NCI-H2081 treated with DMSO at 0.1 percent for 48 hours (cell line): ENCODE results near the gene MYL5.
"Not testable (repeated sequence)": the region's sequence is repeated elsewhere in the genome, so short reads cannot be mapped to it uniquely, and the experiment has no call there.

Experiments used
- DNase-seq: peaks from one replicate; lab custom pipeline; 2025; lab: John Stamatoyannopoulos, UW

MYL5 gene

GRCh38 chr4:669806-670559, 4.4 kb upstream of the MYL5 start:
- DNase-seq = not testable (repeated sequence)

DNA sequence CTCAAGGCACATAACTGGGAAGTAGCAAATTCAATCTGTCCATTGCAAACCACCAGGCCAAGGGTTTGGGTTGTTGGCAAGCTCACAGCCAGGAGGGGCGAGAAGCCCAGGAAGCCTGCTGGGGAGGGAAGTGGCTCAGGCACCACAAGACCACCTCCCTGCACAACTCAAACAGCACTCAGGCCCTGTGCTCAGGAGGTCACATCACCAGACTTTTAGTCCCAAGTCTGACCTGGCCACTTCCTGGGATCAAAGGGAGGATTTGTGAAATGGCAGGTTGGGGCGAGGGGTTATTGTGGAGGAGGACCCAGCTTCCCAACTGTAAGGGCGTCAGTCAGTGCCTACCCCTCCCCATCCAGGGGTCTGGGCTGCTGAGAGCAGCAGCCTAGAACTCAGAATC, 2.6 kb upstream of the MYL5 start:
- DNase-seq = no peak

- no peak for DNase-seq
Observed at GRCh38 chr4:673349-674091, 822 bp upstream of the MYL5 start.

- no peak for DNase-seq
Observed at GRCh38 chr4:675036-675882, 917 bp downstream of the MYL5 start.

DNA sequence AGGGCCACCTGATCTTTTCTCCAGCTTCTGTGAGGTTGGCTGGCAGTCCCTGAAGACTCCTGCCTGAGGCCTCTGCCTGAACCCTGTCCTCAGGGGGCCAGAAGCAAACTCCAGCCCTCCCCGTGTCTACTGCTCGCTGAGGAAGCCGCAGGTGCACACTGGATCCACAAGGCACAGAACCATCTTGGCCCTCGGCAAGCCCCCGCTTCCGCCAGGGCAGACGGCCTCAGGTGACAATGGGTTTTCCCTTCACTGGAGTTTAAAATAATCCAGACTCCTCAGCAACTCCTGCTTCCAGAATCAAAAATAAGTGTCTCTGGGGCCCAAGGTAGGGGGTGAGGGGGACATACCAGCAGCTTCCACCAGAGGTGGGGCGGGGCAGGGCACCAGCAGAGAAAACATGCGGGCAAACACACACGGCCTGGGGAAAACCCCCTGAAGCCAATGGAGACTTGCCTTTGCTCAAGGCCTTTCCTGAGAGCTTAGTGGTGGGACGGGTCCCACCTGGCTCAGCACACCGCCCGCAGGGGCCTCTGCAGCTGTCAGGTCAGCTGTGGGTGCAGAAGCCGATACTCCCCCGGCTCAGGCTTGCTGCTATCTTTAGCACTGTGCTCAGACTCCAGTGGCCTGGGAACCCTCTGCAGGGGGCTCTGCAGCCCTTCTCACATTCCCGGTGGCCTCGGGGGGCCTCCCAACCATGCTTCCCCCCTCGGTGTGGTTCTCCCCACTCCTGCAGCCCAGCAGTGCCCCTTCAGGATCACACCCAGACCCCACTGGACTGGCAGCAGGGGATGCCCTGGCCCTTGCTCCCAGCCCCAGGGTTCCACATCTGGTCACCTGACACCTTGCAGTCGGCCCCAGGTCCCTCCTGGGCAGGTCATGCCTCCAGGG, 1.9 kb downstream of the MYL5 start:
- DNase-seq = no peak

GRCh38 chr4:676871-677235, 2.5 kb downstream of the MYL5 start:
- DNase-seq = no peak

DNA sequence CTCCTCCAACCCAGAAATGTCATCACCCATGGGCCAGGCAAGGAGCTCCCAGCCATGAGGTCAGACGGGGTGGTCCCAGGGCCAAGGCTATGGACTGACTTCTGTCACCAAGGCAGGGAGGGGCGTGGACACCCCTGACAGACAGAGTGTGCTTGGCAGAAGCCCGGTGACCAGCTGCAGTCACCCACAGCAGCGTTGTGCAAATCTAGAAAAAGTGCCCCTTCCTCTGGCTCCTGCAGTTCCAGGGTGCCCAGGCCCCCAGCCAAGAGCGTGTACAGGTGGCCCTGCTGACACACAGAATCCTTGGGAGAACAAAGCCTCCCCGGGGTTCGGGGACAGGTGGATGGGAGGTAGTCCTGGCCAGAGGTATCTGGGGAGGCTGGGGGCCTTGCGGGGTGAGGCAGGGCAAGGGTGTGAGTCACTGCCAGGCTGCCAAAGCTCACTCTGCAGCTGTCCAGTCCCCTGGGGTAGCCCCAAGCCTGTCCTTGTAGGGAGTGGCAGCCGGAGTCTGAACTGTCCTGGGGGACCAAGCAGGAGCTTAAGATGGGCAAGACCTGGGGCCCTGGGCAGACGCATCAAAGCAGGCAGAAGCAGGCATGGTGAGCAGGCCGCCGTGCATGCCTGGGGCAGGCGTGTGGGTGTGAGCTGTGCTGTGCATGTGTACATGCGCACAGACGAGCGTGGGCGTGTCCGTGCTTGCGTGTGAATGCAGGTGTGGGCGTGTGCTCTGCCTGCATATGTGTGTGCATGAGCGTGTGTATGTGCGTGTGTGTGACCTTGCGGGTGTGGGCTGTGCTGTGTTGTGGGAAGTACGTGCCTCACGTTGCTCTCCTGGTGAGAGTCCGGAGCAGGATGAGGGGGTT, 3.3 kb downstream of the MYL5 start:
- no peak for DNase-seq

- DNase-seq = no peak
Observed at GRCh38 chr4:678331-679103, 4.2 kb downstream of the MYL5 start.

GRCh38 chr4:679104-679481, 4.8 kb downstream of the MYL5 start:
- DNase-seq = no peak

GRCh38 chr4:679629-680028, 5.3 kb downstream of the MYL5 start:
- no peak for DNase-seq

GRCh38 chr4:680091-680490, 5.7 kb downstream of the MYL5 start:
- no peak for DNase-seq

DNA sequence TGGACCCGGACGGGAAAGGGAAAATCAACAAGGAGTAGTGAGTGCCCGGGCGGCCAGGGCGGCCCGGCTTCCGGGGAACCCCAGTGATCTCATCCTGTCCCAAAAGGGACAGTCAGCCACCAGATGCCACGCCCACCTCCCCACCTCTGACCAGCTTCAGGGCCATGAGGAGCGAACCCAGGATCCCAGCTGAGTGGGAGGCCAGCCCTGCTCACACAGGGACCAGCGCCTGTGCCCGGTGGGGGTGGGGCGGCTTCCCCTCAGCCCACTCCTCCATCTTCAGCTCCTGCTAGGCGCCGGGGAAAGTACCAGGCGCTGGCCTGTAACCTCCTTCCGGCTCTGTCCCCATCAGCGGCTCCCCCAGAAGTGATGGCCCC, 6.2 kb downstream of the MYL5 start:
- no peak for DNase-seq

DNA sequence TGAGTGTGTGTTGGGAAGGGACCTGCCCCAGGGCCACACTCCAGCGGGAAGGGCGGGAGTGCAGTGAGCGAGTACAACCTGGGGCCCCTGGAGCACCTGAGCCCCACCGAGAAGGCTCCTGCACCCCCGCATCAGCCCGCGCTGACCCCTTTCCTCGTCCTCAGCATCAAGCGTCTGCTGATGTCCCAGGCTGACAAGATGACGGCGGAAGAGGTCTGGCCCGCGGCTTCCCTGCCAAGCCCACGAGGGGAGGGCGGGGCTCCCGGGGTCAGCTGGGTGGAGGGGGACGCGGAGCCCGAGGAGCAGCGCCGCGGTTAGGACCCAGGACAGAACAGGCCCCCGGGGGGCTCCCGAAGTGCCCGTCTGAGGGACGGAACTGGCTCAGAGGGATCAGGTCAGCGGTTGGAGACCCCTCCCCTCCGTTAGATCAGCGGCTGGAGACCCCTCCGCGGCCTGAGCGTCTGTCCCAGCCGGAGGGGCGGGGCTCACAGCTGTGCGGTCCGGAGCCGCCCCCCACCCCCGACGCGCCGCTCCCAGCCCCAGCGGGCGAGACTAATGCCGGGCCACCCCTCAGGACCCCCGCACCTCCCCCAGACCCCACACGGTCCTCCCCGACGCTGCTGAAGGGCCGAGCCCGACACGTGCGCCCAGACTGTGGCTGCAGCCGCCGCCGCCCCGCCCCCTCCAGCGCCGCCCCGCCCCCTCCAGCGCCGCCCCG, 6.7 kb downstream of the MYL5 start:
- no peak for DNase-seq

- no peak for DNase-seq
Observed at GRCh38 chr4:681736-682451, 7.6 kb downstream of the MYL5 start.

DNA sequence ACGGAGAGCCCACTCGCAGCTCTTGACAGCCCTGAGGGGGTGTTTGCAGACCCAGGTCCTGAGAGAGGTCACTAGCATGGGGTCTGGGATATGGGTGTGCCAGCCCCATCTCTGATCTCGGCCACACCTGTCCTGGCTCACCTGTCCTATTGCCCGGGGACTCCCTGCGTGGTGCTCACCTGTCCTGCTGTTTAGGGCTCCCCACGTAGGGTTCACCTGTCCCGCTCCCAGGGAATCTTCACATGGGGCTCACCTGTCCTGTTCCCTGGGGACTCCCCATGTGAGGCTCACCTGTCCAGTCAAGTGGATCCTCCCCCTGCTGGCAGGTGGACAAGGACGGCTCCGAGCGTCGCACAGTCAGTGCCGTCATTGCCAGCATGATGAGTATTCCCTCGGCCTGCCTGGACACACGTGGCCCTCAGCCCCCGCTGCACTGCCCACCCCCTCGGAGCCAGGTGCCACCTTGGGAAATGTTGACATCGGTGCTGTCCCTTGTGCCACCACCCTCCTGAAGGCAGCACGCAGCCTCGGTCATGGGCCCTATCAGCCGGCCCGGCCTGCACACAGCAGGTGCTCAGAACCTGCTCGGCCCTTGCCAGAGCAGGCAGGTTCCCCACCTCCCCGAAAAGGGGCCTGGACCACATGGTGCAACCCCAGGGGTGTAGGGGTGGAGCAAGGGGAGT, 8.3 kb downstream of the MYL5 start:
- no peak for DNase-seq

DNA sequence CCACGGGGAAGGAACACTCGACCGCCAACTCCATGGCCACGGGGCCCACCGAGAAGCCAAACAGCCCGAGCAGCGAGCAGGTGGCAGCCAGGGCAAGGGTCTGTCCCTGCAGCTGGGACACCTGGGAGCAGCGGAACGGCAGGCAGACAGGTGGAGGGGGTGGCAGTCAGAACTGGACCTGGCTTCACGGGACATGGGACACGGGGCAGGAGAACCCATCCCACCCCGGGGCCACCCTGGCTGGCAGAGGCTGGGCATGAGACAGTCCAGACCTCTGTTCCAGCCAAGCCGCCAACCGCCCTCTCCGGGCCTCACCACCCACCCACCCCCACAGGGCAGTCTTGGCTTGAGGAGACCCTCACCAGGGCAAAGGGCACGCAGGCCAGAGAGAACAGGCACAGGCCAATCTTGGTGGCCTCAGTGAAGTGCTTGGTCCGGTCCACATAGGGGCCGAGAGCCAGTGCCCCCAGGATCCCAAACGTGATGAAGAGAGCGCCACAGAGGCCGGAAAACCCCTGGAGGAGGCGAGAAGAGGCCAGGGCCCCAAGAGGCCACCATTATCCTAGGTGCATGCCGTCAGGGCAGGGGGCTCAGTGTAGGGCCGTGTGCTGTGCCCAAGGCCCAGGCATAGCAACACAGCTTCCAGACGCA, 9.0 kb downstream of the MYL5 start:
- no peak for DNase-seq

- no peak for DNase-seq
Observed at GRCh38 chr4:683982-684622, 9.8 kb downstream of the MYL5 start.
